Thyroid gland (tissue), 4 donors: Measurements from ENCODE around the gene YPEL1. TPM values are rescaled to one million over a fixed set of nuclear protein-coding genes. Genes with fewer than 3 reads are reported as not detected.

Experiments used
- DNase-seq, 2 donors: peaks; one replicate each; pipeline ENCODE4 v3.0.0-alpha.2; 2019
- H3K27ac ChIP-seq, 3 donors: fragments of 200-600 bp; sonication (generic); 1 replicate in 2 of 3; 2 replicates in 1 of 3; pipeline ENCODE4 v1.5.1; 2016 to 2019; ENCODE audit warnings: mild to moderate bottlenecking in 1 of 3, moderate library complexity in 1 of 3
- H3K27me3 ChIP-seq: fragments of 200-600 bp; sonication (generic); one replicate; pipeline ENCODE4 v1.5.1; 2019
- H3K36me3 ChIP-seq, 2 donors: fragments of 200-600 bp; sonication (generic); one replicate each; pipeline ENCODE4 v1.5.1; 2016 to 2019
- H3K4me1 ChIP-seq, 2 donors: fragments of 200-600 bp; sonication (generic); one replicate each; pipeline ENCODE4 v1.5.1; 2017 to 2019
- H3K4me3 ChIP-seq, 3 donors: fragments of 200-600 bp; sonication (generic); replicated peaks in 1 of 3; 1 replicate in 2 of 3; 2 replicates in 1 of 3; pipeline ENCODE4 v1.5.1; 2016; ENCODE audit warnings: mild to moderate bottlenecking in 1 of 3
- H3K9me3 ChIP-seq: fragments of 200-600 bp; sonication (generic); one replicate; pipeline ENCODE4 v1.5.1; 2017
- CTCF ChIP-seq, 6 experiments: fragments of 200-600 bp in 3 of 6; fragments of 450-650 bp in 3 of 6; sonication (generic) in 3 of 6; IDR thresholded peaks; one replicate each; pipeline ENCODE4 v1.5.1; 2016 to 2019; ENCODE audit warnings: antibody characterized with exemption in 6 of 6, mild to moderate bottlenecking in 2 of 6, inconsistent platforms in 1 of 6, moderate library complexity in 1 of 6
- POLR2A ChIP-seq, 2 donors: fragments of 450-650 bp; IDR thresholded peaks; one replicate each; pipeline ENCODE4 v1.6.1; 2017; ENCODE audit warnings: antibody characterized with exemption in 2 of 2, mild to moderate bottlenecking in 2 of 2, moderate library complexity in 1 of 2
- WGBS, 2 donors: methylation state at CpG; one replicate each; pipeline ENCODE4 v1.1.5; 2017; 5-methylcytosine and 5-hydroxymethylcytosine counted together
- intact Hi-C: fragments of 100-400 bp; cut with DNase I; formaldehyde crosslinking; loops from one replicate; pipeline ENCODE4 v1.15.1; 2023
- total RNA-seq, 4 donors: library from RNA; depleted of rRNA; stranded (reverse); fragments of >200 nt; gene quantifications; one replicate each; pipeline ENCODE4 v1.2.3, GENCODE V29; 2016

YPEL1 gene
- total RNA-seq, 4 donors from 2014 or later = 4.1 to 6.7 (median 5.4) TPM

GRCh38 chr22:21759646-21760376 is 24.2 kb upstream of the YPEL1 start:
- Histone ChIP-seq H3K27ac (no peak overlapping the region), H3K36me3 (peaks cover 30 to 40% of the 10 kb centered on the region in 2 donors), H3K4me3 (no peak overlapping the region), H3K27me3 (no peaks in the 10 kb centered on the region), H3K9me3 (no peaks in the 10 kb centered on the region), H3K4me1 (peaks cover 0 to 4% of the 10 kb centered on the region in 2 donors)
- DNase-seq = no peak
- TF ChIP-seq CTCF (IDR thresholded peaks at IDR 0.05) (no peak), POLR2A (IDR thresholded peaks at IDR 0.05) (no peak)
- intact Hi-C loops = no loop called here
- 89 to 91% methylated on average over 8 of the region's 8 CpGs for WGBS, 2 donors

- intact Hi-C loops = no loop called here
- 70 to 90% methylated on average over 4 of the region's 4 CpGs for WGBS, 2 donors
- TF ChIP-seq POLR2A (IDR thresholded peaks at IDR 0.05) (no peak), CTCF (IDR thresholded peaks at IDR 0.05) (no peak)
- no peak overlapping the region for H3K4me3 ChIP-seq
- no peaks in the 10 kb centered on the region for H3K27me3 ChIP-seq
- H3K27ac ChIP-seq = no peak overlapping the region
- H3K36me3 ChIP-seq = peaks cover 24 to 33% of the 10 kb centered on the region in 2 donors
- no peak for DNase-seq
- peaks cover 0 to 7% of the 10 kb centered on the region in 2 donors for H3K4me1 ChIP-seq
- H3K9me3 ChIP-seq = no peaks in the 10 kb centered on the region
Measured at GRCh38 chr22:21759093-21759492, 23.5 kb upstream of the YPEL1 start.

- H3K4me1 ChIP-seq = peaks cover 0 to 7% of the 10 kb centered on the region in 2 donors
- H3K27me3 ChIP-seq = no peaks in the 10 kb centered on the region
- no peak overlapping the region for H3K4me3 ChIP-seq
- peaks cover 16 to 25% of the 10 kb centered on the region in 2 donors for H3K36me3 ChIP-seq
- TF ChIP-seq CTCF (IDR thresholded peaks at IDR 0.05) (no peak), POLR2A (IDR thresholded peaks at IDR 0.05) (no peak)
- H3K9me3 ChIP-seq = no peaks in the 10 kb centered on the region
- intact Hi-C loops = no loop called here
- no peak overlapping the region for H3K27ac ChIP-seq
- DNase-seq = no peak
- 93% methylated on average over 21 of the region's 21 CpGs for WGBS, 2 donors
Measured at GRCh38 chr22:21758091-21758864, 22.7 kb upstream of the YPEL1 start.

- no peak for DNase-seq
- TF ChIP-seq POLR2A (IDR thresholded peaks at IDR 0.05) (no peak), CTCF (IDR thresholded peaks at IDR 0.05) (no peak)
- Histone ChIP-seq H3K36me3 (peaks cover 2 to 3% of the 10 kb centered on the region in 2 donors), H3K4me1 (peaks cover 0 to 7% of the 10 kb centered on the region in 2 donors), H3K9me3 (no peaks in the 10 kb centered on the region), H3K27me3 (no peaks in the 10 kb centered on the region), H3K4me3 (no peak overlapping the region), H3K27ac (no peak overlapping the region)
- 49 to 60% methylated on average over 5 of the region's 5 CpGs for WGBS, 2 donors
- intact Hi-C loops = no loop called here
Measured at GRCh38 chr22:21755851-21756284, 20.3 kb upstream of the YPEL1 start.

GRCh38 chr22:21754523-21754922 is 18.9 kb upstream of the YPEL1 start:
- Histone ChIP-seq H3K9me3 (no peaks in the 10 kb centered on the region), H3K36me3 (no peaks in the 10 kb centered on the region), H3K4me1 (peaks cover 0 to 7% of the 10 kb centered on the region in 2 donors), H3K27ac (no peak overlapping the region), H3K4me3 (no peak overlapping the region), H3K27me3 (no peaks in the 10 kb centered on the region)
- intact Hi-C loops = no loop called here
- TF ChIP-seq POLR2A (IDR thresholded peaks at IDR 0.05) (no peak), CTCF (IDR thresholded peaks at IDR 0.05) (no peak)
- WGBS, 2 donors = 46 to 51% methylated on average over 6 to 7 of the region's 7 CpGs
- DNase-seq = peak in 1 of 2 donors; percentile 9
